ENCODE measurements around the gene NFS1.
"Not testable (repeated sequence)": the region's sequence is repeated elsewhere in the genome, so short reads cannot be mapped to it uniquely, and the experiment has no call there.

The NFS1 gene

DNA sequence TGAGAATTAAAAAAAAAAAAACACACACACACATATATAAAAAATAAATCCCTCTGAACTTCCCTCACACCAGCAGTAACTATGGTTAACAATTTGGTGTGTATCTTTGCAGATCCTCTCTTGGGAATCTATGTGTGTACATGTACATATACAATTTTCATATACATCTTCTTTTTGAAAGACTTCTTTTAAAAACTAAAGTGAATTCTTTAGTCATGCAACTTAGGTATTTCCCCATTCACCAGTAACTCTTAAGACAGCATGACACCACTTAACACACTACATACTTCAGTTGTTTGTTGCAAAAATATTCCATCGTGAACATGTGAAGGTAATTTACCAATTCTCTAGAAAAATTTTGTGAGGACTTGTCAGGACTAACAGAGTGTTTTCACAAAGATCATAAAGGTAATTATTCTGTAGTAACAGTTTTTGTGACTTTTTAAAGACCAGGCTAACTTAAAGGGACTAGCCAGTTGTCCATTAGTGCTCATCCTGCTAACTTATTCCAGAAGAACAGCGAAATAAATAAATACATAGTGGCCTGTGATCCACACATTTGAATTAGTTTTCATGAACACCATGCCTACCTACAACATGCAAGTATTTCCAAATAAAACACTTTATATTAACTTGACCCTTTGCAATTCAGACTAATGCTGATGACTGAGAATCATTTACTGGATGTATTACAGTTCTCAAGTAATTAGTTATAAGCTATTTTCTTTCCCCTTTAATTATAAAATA is 30.9 kb upstream of the NFS1 start:
- no peak overlapping the region for H3K27ac ChIP-seq (ENCODE audit: low read depth, low read length)
- H3K9ac ChIP-seq (ENCODE audit: low read length in 5 of 5) = peak overlapping the region in 1 of 5 donors; percentile 60
- H3K4me1 ChIP-seq (ENCODE audit: control insufficient read depth in 5 of 5, insufficient read depth in 5 of 5, low read length in 5 of 5) = peaks cover 0 to 47% (median 35%) of the 10 kb centered on the region in 5 donors
- no peak overlapping the region for H3K4me3 ChIP-seq (ENCODE audit: low read depth in 1 of 5, low read length in 5 of 5)
- H3K36me3 ChIP-seq (ENCODE audit: control insufficient read depth in 5 of 5, insufficient read depth in 5 of 5, low read length in 5 of 5) = peaks cover 52 to 98% (median 81%) of the 10 kb centered on the region in 5 donors
- no peaks in the 10 kb centered on the region for H3K27me3 ChIP-seq (ENCODE audit: control insufficient read depth in 5 of 5, insufficient read depth in 4 of 5, low read length in 5 of 5)
- no peaks in the 10 kb centered on the region for H3K9me3 ChIP-seq (ENCODE audit: control insufficient read depth in 5 of 5, low read length in 5 of 5)

DNA sequence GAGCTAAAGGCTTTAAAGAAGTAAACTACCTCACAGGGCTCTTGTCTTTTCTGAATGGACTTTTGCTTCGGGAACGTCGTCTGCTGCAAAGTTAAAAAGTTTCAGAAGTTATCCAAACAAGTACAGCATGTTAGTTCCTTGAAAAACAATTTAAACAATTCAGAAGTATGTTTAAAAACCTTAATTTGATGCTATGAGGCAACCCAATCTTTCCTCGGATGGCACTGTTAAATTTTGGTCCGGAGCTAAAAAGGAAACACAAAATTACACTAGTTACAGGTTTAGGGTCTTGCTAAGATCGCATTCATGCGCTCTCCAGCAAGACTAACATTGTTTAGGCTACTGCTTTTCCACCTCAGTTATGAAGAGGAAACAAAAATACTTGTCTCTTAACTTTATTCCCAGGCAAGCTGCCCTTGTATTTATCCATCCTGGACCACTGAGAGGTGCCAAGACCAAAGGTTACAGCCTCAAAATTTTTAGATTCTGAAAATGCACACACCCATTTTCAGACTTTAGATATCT is 30.2 kb upstream of the NFS1 start:
- H3K9ac ChIP-seq (ENCODE audit: low read length in 5 of 5) = no peak overlapping the region
- H3K27ac ChIP-seq (ENCODE audit: low read depth, low read length) = no peak overlapping the region
- H3K4me1 ChIP-seq (ENCODE audit: control insufficient read depth in 5 of 5, insufficient read depth in 5 of 5, low read length in 5 of 5) = peaks cover 0 to 41% (median 29%) of the 10 kb centered on the region in 5 donors
- H3K9me3 ChIP-seq (ENCODE audit: control insufficient read depth in 5 of 5, low read length in 5 of 5) = no peaks in the 10 kb centered on the region
- H3K27me3 ChIP-seq (ENCODE audit: control insufficient read depth in 5 of 5, insufficient read depth in 4 of 5, low read length in 5 of 5) = no peaks in the 10 kb centered on the region
- peaks cover 52 to 98% (median 81%) of the 10 kb centered on the region in 5 donors for H3K36me3 ChIP-seq (ENCODE audit: control insufficient read depth in 5 of 5, insufficient read depth in 5 of 5, low read length in 5 of 5)
- H3K4me3 ChIP-seq (ENCODE audit: low read depth in 1 of 5, low read length in 5 of 5) = no peak overlapping the region

DNA sequence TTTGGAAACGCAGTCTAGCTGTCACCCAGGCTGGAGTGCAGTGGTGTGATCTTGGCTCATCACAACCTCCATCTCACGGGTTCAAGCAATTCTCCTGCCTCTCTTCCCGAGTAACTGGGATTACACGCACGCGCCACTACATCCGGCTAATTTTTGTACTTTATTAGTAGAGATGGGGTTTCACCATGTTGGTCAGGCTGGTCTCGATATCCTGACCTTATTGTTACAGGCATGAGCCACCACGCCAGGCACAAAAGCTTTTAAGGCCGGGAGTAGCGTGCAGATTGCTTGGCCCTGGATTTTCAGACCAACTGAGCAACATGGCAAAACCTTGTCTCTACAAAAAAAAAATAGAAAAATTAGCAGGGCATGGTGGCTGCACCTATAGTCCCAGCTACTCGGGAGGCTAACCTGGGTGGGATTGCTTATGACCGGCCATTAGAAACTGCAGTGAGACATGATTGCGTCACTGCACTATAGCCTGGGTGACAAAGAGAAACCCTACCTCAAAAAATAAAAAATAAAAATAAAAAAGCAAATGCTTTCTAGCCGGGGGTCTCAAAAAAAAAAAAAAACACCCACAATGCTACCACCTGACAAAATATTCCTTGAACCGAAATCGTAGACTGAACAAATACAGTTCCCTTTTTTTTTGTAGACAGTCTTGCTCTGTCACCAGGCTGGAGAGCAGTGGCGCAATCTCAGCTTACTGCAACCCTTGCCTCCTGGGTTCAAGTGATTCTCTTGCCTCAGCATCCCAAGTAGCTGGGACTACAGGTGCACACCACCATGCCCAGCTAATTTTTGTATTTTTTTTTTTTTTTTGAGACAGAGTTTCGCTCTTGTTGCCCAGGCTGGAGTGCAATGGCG is 27.9 kb upstream of the NFS1 start:
- peaks cover 49 to 96% (median 82%) of the 10 kb centered on the region in 5 donors for H3K36me3 ChIP-seq (ENCODE audit: control insufficient read depth in 5 of 5, insufficient read depth in 5 of 5, low read length in 5 of 5)

DNA sequence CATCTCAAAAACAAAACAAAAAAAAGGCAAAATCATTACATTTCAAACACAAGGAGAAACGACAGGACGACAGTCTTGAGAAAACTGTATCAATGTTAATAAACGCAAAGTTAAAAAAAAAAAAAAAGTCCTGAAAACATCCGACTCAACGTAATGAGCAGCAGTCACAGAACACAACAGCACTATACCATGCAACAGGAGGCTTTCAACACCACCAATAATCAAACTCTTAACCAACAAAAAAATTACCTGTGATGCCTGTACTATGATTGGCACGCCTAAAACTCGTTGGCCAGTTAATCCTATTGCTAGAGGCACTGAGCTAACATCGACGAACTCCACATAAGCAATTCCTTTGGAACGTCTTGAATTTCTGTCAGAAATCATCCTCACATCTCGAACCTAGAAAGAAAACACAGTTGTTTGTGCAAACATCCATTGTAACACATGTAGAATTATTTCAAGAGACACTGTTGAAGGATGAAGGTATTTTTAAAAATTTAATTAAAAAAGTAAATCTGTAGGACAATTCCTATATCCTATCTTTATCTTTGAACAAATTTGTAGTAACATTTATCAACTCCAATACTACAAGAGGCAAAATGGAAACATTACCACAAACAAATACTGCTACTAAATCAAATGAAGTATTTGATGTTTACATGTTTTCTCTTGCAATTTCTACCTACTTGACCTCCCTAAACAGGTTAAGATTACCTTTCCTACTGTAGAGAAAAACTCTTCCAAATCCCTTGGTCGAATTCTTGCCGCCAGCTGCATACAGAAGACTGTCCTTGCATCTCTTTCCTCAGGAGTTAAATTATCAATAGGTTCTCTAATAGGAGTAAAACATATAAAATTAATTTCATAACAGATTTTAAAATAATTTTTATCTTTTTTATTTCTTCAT is 25.4 kb upstream of the NFS1 start:
- no peak overlapping the region for H3K27ac ChIP-seq (ENCODE audit: low read depth, low read length)
- H3K27me3 ChIP-seq (ENCODE audit: control insufficient read depth in 5 of 5, insufficient read depth in 4 of 5, low read length in 5 of 5) = no peaks in the 10 kb centered on the region
- H3K9ac ChIP-seq (ENCODE audit: low read length in 5 of 5) = no peak overlapping the region
- H3K4me3 ChIP-seq (ENCODE audit: low read depth in 1 of 5, low read length in 5 of 5) = no peak overlapping the region
- H3K9me3 ChIP-seq (ENCODE audit: control insufficient read depth in 5 of 5, low read length in 5 of 5) = no peaks in the 10 kb centered on the region
- H3K4me1 ChIP-seq (ENCODE audit: control insufficient read depth in 5 of 5, insufficient read depth in 5 of 5, low read length in 5 of 5) = peaks cover 0 to 6% (median 3%) of the 10 kb centered on the region in 5 donors
- peaks cover 36 to 96% (median 91%) of the 10 kb centered on the region in 5 donors for H3K36me3 ChIP-seq (ENCODE audit: control insufficient read depth in 5 of 5, insufficient read depth in 5 of 5, low read length in 5 of 5)

More for the DNA sequence above, 27.9 kb upstream of the NFS1 start:
- Histone ChIP-seq H3K9ac (ENCODE audit: low read length in 5 of 5) (no peak overlapping the region), H3K4me3 (ENCODE audit: low read depth in 1 of 5, low read length in 5 of 5) (no peak overlapping the region), H3K9me3 (ENCODE audit: control insufficient read depth in 5 of 5, low read length in 5 of 5) (no peaks in the 10 kb centered on the region), H3K27me3 (ENCODE audit: control insufficient read depth in 5 of 5, insufficient read depth in 4 of 5, low read length in 5 of 5) (no peaks in the 10 kb centered on the region), H3K4me1 (ENCODE audit: control insufficient read depth in 5 of 5, insufficient read depth in 5 of 5, low read length in 5 of 5) (peaks cover 0 to 24% (median 13%) of the 10 kb centered on the region in 5 donors), H3K27ac (ENCODE audit: low read depth, low read length) (no peak overlapping the region)

DNA sequence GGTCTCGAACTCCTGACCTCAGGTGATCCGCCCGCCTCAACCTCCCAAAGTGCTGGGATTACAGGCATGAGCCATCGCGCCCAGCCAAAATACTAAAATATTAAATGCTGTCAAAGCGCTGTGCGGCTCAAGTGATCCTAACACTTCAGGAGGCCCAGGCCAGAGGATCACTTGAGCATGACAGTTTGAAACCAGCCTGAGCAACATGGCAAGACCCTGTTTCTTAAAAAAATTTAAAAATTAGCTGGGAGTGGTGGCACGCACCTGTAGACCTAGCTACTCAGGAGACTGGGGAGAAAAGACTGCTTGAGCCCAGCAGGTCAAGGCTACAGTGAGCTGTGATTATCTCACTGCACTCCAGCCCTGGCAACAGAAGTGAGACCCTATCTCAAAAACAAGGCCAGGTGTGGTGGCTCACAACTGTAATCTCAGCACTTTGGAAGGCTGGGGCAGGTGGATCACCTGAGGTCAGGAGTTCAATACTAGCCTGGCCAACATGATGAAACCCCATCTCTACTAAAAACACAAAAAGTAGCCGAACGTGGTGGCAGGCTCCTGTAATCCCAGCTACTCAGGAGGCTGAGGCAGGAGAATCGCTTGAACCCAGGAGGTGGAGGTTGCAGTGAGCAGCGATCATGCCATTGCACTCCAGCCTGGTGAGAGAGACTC is 24.6 kb upstream of the NFS1 start:
- H3K9me3 ChIP-seq (ENCODE audit: control insufficient read depth in 5 of 5, low read length in 5 of 5); H3K27me3 ChIP-seq (ENCODE audit: control insufficient read depth in 5 of 5, insufficient read depth in 4 of 5, low read length in 5 of 5); H3K9ac ChIP-seq (ENCODE audit: low read length in 5 of 5); H3K27ac ChIP-seq (ENCODE audit: low read depth, low read length); H3K4me3 ChIP-seq (ENCODE audit: low read depth in 1 of 5, low read length in 5 of 5): not testable (repeated sequence)
- H3K36me3 ChIP-seq (ENCODE audit: control insufficient read depth in 5 of 5, insufficient read depth in 5 of 5, low read length in 5 of 5) = peaks cover 30 to 97% (median 91%) of the 10 kb centered on the region in 5 donors
- H3K4me1 ChIP-seq (ENCODE audit: control insufficient read depth in 5 of 5, insufficient read depth in 5 of 5, low read length in 5 of 5) = peaks cover 0 to 10% (median 5%) of the 10 kb centered on the region in 5 donors

DNA sequence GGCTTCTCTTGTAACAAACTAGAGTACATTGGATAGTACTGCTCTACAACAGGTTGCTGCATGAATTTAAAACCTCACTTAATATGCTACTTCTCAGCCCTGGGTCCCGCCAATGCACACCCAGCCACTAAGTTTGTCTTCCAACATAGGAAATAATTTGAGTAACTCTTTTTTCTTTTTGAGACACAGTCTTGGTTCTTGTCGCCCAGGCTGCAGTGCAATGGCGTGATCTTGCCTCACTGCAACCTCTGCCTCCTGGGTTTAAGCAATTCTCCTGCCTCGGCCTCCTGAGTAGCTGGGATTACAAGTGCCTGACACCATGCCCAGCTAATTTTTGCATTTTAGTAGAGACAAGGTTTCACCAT is 24.1 kb upstream of the NFS1 start:
- H3K4me3 ChIP-seq (ENCODE audit: low read depth in 1 of 5, low read length in 5 of 5); H3K9ac ChIP-seq (ENCODE audit: low read length in 5 of 5); H3K27me3 ChIP-seq (ENCODE audit: control insufficient read depth in 5 of 5, insufficient read depth in 4 of 5, low read length in 5 of 5); H3K27ac ChIP-seq (ENCODE audit: low read depth, low read length); H3K9me3 ChIP-seq (ENCODE audit: control insufficient read depth in 5 of 5, low read length in 5 of 5): not testable (repeated sequence)
- Histone ChIP-seq H3K36me3 (ENCODE audit: control insufficient read depth in 5 of 5, insufficient read depth in 5 of 5, low read length in 5 of 5) (peaks cover 30 to 96% (median 92%) of the 10 kb centered on the region in 5 donors), H3K4me1 (ENCODE audit: control insufficient read depth in 5 of 5, insufficient read depth in 5 of 5, low read length in 5 of 5) (peaks cover 0 to 11% (median 5%) of the 10 kb centered on the region in 5 donors)

DNA sequence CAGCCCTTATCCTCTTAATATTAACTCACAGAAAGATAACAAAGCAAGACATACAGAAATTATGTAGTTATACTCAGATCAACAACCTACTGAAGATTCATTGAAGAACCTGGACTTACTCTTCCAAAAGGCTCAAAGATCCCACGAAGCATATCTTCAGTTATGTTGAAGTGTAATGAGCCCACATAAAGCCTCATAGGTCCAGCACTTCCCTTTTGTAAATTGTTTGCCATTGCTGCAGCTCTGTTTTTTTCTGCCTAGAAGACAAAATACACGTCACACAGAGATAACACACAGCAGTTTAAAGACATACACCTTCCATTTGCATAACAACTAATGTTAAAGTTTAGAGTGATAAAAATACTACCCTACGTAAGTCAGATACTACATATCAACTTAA is 22.5 kb upstream of the NFS1 start:
- Histone ChIP-seq H3K4me1 (ENCODE audit: control insufficient read depth in 5 of 5, insufficient read depth in 5 of 5, low read length in 5 of 5) (peaks cover 2 to 14% (median 5%) of the 10 kb centered on the region in 5 donors), H3K9ac (ENCODE audit: low read length in 5 of 5) (no peak overlapping the region), H3K9me3 (ENCODE audit: control insufficient read depth in 5 of 5, low read length in 5 of 5) (no peaks in the 10 kb centered on the region), H3K36me3 (ENCODE audit: control insufficient read depth in 5 of 5, insufficient read depth in 5 of 5, low read length in 5 of 5) (peaks cover 32 to 98% (median 91%) of the 10 kb centered on the region in 5 donors), H3K27me3 (ENCODE audit: control insufficient read depth in 5 of 5, insufficient read depth in 4 of 5, low read length in 5 of 5) (no peaks in the 10 kb centered on the region), H3K27ac (ENCODE audit: low read depth, low read length) (no peak overlapping the region), H3K4me3 (ENCODE audit: low read depth in 1 of 5, low read length in 5 of 5) (no peak overlapping the region)

DNA sequence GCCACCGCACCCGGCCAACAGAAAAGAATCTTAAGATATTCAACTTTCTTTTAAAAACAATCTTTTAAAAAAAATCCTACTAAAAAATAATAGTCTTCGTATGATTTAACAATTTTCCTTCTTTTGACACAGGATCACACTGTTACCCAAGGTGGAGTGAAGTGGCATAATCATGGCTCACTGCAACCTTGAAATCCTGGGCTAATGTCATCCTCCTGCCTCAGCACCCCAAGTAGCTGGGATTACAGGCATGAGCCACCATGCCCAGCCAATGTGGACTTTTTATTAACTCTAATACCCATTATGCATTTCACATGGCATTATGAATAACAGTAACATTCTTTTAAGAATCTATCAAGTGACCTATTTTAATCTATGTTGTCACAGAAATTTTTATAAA is 22.1 kb upstream of the NFS1 start:
- Histone ChIP-seq H3K27me3 (ENCODE audit: control insufficient read depth in 5 of 5, insufficient read depth in 4 of 5, low read length in 5 of 5) (no peaks in the 10 kb centered on the region), H3K9ac (ENCODE audit: low read length in 5 of 5) (no peak overlapping the region), H3K36me3 (ENCODE audit: control insufficient read depth in 5 of 5, insufficient read depth in 5 of 5, low read length in 5 of 5) (peaks cover 33 to 98% (median 91%) of the 10 kb centered on the region in 5 donors), H3K4me3 (ENCODE audit: low read depth in 1 of 5, low read length in 5 of 5) (no peak overlapping the region), H3K4me1 (ENCODE audit: control insufficient read depth in 5 of 5, insufficient read depth in 5 of 5, low read length in 5 of 5) (peaks cover 2 to 14% (median 5%) of the 10 kb centered on the region in 5 donors), H3K9me3 (ENCODE audit: control insufficient read depth in 5 of 5, low read length in 5 of 5) (no peaks in the 10 kb centered on the region), H3K27ac (ENCODE audit: low read depth, low read length) (no peak overlapping the region)
